GM12891 (cell line): ENCODE measurements around the gene BTBD18.

Experiments used
- PAX5 ChIP-seq: IDR thresholded peaks from 2 replicates; pipeline ENCODE4 v1.6.1; 2011; ENCODE audit warnings: low read length, moderate library complexity, mild to moderate bottlenecking; ENCODE audit not compliant: insufficient read depth, severe bottlenecking
- POLR2A ChIP-seq: IDR thresholded peaks from 2 replicates; pipeline ENCODE4 v1.6.1; 2011; ENCODE audit warnings: low read depth, low read length, control low read depth
- POLR2AphosphoS5 ChIP-seq: IDR thresholded peaks from 2 replicates; pipeline ENCODE4 v1.6.1; 2011; ENCODE audit warnings: low read depth, low read length, control low read depth
- SPI1 ChIP-seq: IDR thresholded peaks from 2 replicates; pipeline ENCODE4 v1.6.1; 2011; ENCODE audit warnings: low read depth, low read length, control low read depth
- TAF1 ChIP-seq: IDR thresholded peaks from 2 replicates; pipeline ENCODE4 v1.6.1; 2011; ENCODE audit warnings: low read depth, low read length, control low read depth

- no peak for TF ChIP-seq POLR2AphosphoS5
- no peak for TF ChIP-seq POLR2A
- TF ChIP-seq TAF1 = no peak
- TF ChIP-seq SPI1 = no peak
- TF ChIP-seq PAX5 = no peak
Observed at GRCh38 chr11:57801183-57801485, 49.5 kb upstream of the BTBD18 start.
